ENCODE data around the gene PUSL1. TPM values are rescaled to one million over a fixed set of nuclear protein-coding genes. Genes with fewer than 3 reads are reported as not detected.

The PUSL1 gene
- polyA plus RNA-seq, 3 donors from 2014 or later: 17.3 to 25.4 (median 18.9) TPM

GRCh38 chr1:1332774-1333480 lies 24.5 kb downstream of the PUSL1 start:
- peaks cover 0 to 3% (median 2%) of the 10 kb centered on the region in 3 donors for H3K27me3 Mint-ChIP-seq (ENCODE audit: low read depth in 3 of 3)
- no peak for DNase-seq
- H3K9me3 Mint-ChIP-seq: no peaks in the 10 kb centered on the region
- no peaks in the 10 kb centered on the region for H3K4me1 Mint-ChIP-seq
- H3K27ac Mint-ChIP-seq: no peak overlapping the region
- no peak overlapping the region for H3K4me3 Mint-ChIP-seq
- no peaks in the 10 kb centered on the region for H3K36me3 Mint-ChIP-seq

DNA sequence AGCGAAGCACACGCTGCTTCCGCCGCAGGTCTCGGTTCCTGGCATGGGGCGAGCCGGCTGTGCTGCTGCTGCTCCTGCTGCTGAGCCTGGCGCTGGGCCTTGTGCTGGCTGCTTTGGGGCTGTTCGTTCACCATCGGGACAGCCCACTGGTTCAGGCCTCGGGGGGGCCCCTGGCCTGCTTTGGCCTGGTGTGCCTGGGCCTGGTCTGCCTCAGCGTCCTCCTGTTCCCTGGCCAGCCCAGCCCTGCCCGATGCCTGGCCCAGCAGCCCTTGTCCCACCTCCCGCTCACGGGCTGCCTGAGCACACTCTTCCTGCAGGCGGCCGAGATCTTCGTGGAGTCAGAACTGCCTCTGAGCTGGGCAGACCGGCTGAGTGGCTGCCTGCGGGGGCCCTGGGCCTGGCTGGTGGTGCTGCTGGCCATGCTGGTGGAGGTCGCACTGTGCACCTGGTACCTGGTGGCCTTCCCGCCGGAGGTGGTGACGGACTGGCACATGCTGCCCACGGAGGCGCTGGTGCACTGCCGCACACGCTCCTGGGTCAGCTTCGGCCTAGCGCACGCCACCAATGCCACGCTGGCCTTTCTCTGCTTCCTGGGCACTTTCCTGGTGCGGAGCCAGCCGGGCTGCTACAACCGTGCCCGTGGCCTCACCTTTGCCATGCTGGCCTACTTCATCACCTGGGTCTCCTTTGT lies 25.3 kb downstream of the PUSL1 start:
- Mint-ChIP-seq H3K36me3 (no peaks in the 10 kb centered on the region), H3K4me3 (no peak overlapping the region), H3K27ac (no peak overlapping the region), H3K27me3 (ENCODE audit: low read depth in 3 of 3) (peaks cover 0 to 3% (median 2%) of the 10 kb centered on the region in 3 donors), H3K4me1 (no peaks in the 10 kb centered on the region), H3K9me3 (no peaks in the 10 kb centered on the region)
- DNase-seq: no peak

- H3K36me3 Mint-ChIP-seq: no peaks in the 10 kb centered on the region
- H3K4me1 Mint-ChIP-seq: no peaks in the 10 kb centered on the region
- H3K27me3 Mint-ChIP-seq (ENCODE audit: low read depth in 3 of 3): peaks cover 0 to 4% (median under 1%) of the 10 kb centered on the region in 3 donors
- no peaks in the 10 kb centered on the region for H3K9me3 Mint-ChIP-seq
- no peak overlapping the region for H3K4me3 Mint-ChIP-seq
- H3K27ac Mint-ChIP-seq: no peak overlapping the region
- no peak for DNase-seq
Measured at GRCh38 chr1:1334835-1335234, 26.4 kb downstream of the PUSL1 start.

GRCh38 chr1:1335283-1335682 lies 26.9 kb downstream of the PUSL1 start:
- H3K36me3 Mint-ChIP-seq: no peaks in the 10 kb centered on the region
- H3K4me3 Mint-ChIP-seq: no peak overlapping the region
- H3K9me3 Mint-ChIP-seq: no peaks in the 10 kb centered on the region
- H3K27ac Mint-ChIP-seq: no peak overlapping the region
- H3K27me3 Mint-ChIP-seq (ENCODE audit: low read depth in 3 of 3): peaks cover 0 to 5% (median 0%) of the 10 kb centered on the region in 3 donors
- no peaks in the 10 kb centered on the region for H3K4me1 Mint-ChIP-seq
- DNase-seq: no peak

GRCh38 chr1:1335792-1336248 lies 27.4 kb downstream of the PUSL1 start:
- H3K36me3 Mint-ChIP-seq: peaks cover 0 to under 1% (median 0%) of the 10 kb centered on the region in 3 donors
- peaks cover 0 to 5% (median 0%) of the 10 kb centered on the region in 3 donors for H3K27me3 Mint-ChIP-seq (ENCODE audit: low read depth in 3 of 3)
- no peak overlapping the region for H3K4me3 Mint-ChIP-seq
- H3K4me1 Mint-ChIP-seq: peaks cover 0 to under 1% of the 10 kb centered on the region in 2 donors
- no peaks in the 10 kb centered on the region for H3K9me3 Mint-ChIP-seq
- no peak for DNase-seq
- H3K27ac Mint-ChIP-seq: no peak overlapping the region

DNA sequence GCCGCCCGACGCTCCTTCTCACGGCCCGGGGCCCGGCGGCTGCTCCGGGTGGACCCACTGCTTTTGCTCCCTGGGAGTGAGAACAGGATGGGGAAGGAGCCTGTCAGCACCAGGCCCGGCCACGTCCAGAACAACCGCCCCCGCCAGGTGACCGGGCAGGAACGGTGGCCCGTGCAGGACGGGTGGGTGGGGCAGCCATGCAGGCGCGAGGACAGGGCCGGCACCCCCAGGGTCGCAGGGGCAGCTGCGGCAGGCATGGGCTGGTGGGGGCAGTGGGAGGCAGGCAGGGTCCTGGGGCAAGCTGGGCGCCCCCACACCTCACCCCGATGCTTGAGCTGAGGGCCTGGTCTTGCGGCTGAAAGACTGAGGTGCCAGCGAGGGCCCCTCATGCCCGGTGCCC lies 28.0 kb downstream of the PUSL1 start:
- Mint-ChIP-seq H3K4me1 (peaks cover 0 to 4% of the 10 kb centered on the region in 2 donors), H3K9me3 (no peaks in the 10 kb centered on the region), H3K27ac (no peak overlapping the region), H3K4me3 (no peak overlapping the region), H3K36me3 (peaks cover 0 to 5% (median 0%) of the 10 kb centered on the region in 3 donors), H3K27me3 (ENCODE audit: low read depth in 3 of 3) (peaks cover 0 to 5% (median 2%) of the 10 kb centered on the region in 3 donors)
- no peak for DNase-seq

DNA sequence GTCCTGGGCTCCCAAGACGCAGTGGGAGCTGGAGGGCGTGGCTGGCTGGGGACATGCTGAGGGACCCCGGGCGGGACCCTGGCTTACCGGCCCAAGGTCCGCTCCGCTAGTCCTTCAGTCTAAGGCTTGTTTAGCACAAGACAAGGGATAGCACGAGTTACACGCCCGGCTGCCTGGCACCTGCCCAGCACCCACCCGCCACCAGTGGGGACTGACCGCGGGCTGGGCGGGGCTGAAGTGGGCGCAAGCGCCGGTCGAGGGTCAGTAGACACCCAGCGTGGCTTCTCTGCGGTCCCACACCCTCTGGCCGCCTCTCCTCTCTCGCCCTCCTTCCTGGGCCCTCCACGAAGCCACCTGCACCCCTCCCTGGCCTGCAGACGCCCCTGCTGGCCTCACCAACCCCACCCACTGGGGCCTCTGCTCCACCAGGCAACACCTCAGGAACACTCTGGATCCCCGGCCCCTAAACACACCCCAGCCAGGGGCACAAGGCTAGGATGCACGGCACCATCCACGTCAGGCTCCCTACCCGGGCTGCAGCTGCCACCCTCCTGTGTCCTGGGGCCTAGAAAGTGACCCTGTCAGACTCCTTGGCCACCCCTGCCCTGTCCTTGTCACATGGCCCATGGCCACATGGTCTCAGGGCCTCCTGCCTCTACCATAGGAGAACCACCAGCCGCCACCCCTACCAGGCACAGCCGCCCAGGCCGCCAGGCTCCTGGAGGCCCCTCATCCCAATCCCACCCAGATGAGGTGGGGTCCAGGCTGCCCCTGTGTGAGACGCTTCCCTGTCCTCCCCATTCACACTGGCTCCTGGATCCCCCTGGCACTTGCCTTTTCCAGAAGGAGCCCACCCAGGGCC lies 28.8 kb downstream of the PUSL1 start:
- Mint-ChIP-seq H3K4me1 (peaks cover 0 to 4% of the 10 kb centered on the region in 2 donors), H3K27ac (no peak overlapping the region), H3K27me3 (ENCODE audit: low read depth in 3 of 3) (peaks cover 0 to 5% (median 2%) of the 10 kb centered on the region in 3 donors), H3K4me3 (no peak overlapping the region), H3K36me3 (peaks cover 0 to 5% (median 0%) of the 10 kb centered on the region in 3 donors), H3K9me3 (no peaks in the 10 kb centered on the region)
- no peak for DNase-seq

DNA sequence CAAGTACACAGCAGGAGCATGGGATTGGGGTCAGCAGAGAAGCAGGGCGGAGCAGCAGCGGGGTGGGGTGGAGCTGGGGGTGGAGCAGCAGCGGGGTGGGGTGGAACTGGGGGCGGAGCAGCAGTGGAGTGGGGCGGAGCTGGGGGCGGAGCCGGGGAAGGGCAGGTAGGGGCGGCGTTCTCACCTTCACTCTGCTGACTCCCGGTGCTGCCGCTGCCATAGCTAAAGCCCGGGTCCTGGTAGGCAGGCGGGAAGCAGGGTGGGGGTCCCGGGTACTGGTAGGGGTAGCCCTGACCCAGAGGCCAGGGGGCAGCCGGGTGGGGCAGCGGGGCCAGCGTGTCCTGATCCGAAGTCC lies 29.4 kb downstream of the PUSL1 start:
- DNase-seq: no peak
- peaks cover 0 to 5% (median 0%) of the 10 kb centered on the region in 3 donors for H3K36me3 Mint-ChIP-seq
- no peak overlapping the region for H3K27ac Mint-ChIP-seq
- peaks cover 0 to 5% (median 2%) of the 10 kb centered on the region in 3 donors for H3K27me3 Mint-ChIP-seq (ENCODE audit: low read depth in 3 of 3)
- H3K4me3 Mint-ChIP-seq: no peak overlapping the region
- H3K4me1 Mint-ChIP-seq: peaks cover 0 to 4% of the 10 kb centered on the region in 2 donors
- H3K9me3 Mint-ChIP-seq: no peaks in the 10 kb centered on the region

GRCh38 chr1:1338278-1338677 lies 29.9 kb downstream of the PUSL1 start:
- Mint-ChIP-seq H3K27ac (no peak overlapping the region), H3K27me3 (ENCODE audit: low read depth in 3 of 3) (peaks cover 0 to 5% (median 2%) of the 10 kb centered on the region in 3 donors), H3K9me3 (no peaks in the 10 kb centered on the region), H3K36me3 (peaks cover 0 to 5% (median 0%) of the 10 kb centered on the region in 3 donors), H3K4me3 (no peak overlapping the region), H3K4me1 (peaks cover 0 to 4% of the 10 kb centered on the region in 2 donors)
- DNase-seq: no peak

GRCh38 chr1:1340185-1340584 lies 31.8 kb downstream of the PUSL1 start:
- no peak overlapping the region for H3K27ac Mint-ChIP-seq
- peaks cover 0 to 4% of the 10 kb centered on the region in 2 donors for H3K4me1 Mint-ChIP-seq
- H3K9me3 Mint-ChIP-seq: no peaks in the 10 kb centered on the region
- DNase-seq: no peak
- H3K4me3 Mint-ChIP-seq: no peak overlapping the region
- peaks cover 0 to 3% (median 2%) of the 10 kb centered on the region in 3 donors for H3K27me3 Mint-ChIP-seq (ENCODE audit: low read depth in 3 of 3)
- peaks cover 0 to 5% (median 0%) of the 10 kb centered on the region in 3 donors for H3K36me3 Mint-ChIP-seq

- Mint-ChIP-seq H3K9me3 (no peaks in the 10 kb centered on the region), H3K36me3 (peaks cover 0 to 5% (median 0%) of the 10 kb centered on the region in 3 donors), H3K27me3 (ENCODE audit: low read depth in 3 of 3) (peaks cover 0 to 3% (median 2%) of the 10 kb centered on the region in 3 donors), H3K4me3 (no peak overlapping the region), H3K4me1 (peaks cover 0 to 4% of the 10 kb centered on the region in 2 donors), H3K27ac (no peak overlapping the region)
- no peak for DNase-seq
Measured at GRCh38 chr1:1340791-1341548, 32.6 kb downstream of the PUSL1 start.

- no peak overlapping the region for H3K27ac Mint-ChIP-seq
- H3K9me3 Mint-ChIP-seq: no peaks in the 10 kb centered on the region
- peaks cover 0 to 3% (median 2%) of the 10 kb centered on the region in 3 donors for H3K27me3 Mint-ChIP-seq (ENCODE audit: low read depth in 3 of 3)
- no peak overlapping the region for H3K4me3 Mint-ChIP-seq
- no peak for DNase-seq
- peaks cover 0 to 4% of the 10 kb centered on the region in 2 donors for H3K4me1 Mint-ChIP-seq
- H3K36me3 Mint-ChIP-seq: peaks cover 0 to 5% (median 0%) of the 10 kb centered on the region in 3 donors
Measured at GRCh38 chr1:1341549-1342021, 33.2 kb downstream of the PUSL1 start.

- peaks cover 0 to 9% of the 10 kb centered on the region in 2 donors for H3K4me1 Mint-ChIP-seq
- H3K27ac Mint-ChIP-seq: no peak overlapping the region
- no peaks in the 10 kb centered on the region for H3K9me3 Mint-ChIP-seq
- H3K27me3 Mint-ChIP-seq (ENCODE audit: low read depth in 3 of 3): peaks cover 0 to 3% (median 2%) of the 10 kb centered on the region in 3 donors
- peaks cover 0 to 5% (median 0%) of the 10 kb centered on the region in 3 donors for H3K36me3 Mint-ChIP-seq
- no peak overlapping the region for H3K4me3 Mint-ChIP-seq
- no peak for DNase-seq
Measured at GRCh38 chr1:1342061-1342562, 33.7 kb downstream of the PUSL1 start.

Data from immature natural killer cell (primary cell).